ENCODE data around the gene MED8.
"Not testable (repeated sequence)": the region's sequence is repeated elsewhere in the genome, so short reads cannot be mapped to it uniquely, and the experiment has no call there.

The MED8 gene

GRCh38 chr1:43382027-43382779, 7.4 kb downstream of the MED8 start:
- DNase-seq, result no peak

DNA sequence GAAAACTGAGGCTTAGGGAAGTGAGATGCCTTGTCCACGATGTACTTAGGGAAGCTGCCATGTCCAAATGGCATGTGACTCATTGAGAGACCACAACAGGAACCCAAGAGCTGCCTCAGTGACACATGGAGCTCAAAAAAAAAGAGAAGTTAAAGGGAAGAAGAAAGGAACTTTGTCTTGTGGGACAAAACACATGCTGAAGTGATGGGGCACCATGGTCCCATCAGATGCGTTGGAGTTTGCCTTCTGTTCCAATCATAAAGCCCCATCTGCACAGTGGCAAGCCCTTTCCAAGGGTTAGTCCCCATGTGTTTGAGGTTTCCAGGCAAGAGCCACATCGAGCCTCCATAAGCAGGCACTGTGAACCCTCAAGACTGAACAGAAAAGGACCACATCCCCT, 8.0 kb downstream of the MED8 start:
- no peak for DNase-seq

DNA sequence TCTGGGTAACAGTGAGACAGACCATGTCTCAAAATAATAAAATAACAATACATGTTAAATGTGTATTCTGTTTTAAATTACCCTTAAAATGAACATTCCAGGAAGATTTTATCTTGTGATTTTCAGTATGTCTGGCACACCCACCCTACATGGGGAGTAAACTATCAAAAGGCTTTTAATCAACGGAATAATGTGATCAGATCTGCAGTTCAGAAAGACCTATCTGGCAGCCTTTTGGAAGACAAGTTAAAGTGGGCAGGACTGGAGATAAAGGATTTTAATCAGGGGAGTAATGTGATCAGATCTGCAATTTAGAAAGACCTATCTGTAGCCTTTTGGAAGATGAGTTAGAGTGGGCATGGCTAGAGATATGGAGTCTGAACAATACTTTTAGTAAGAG, 10.1 kb downstream of the MED8 start:
- no peak for DNase-seq

DNA sequence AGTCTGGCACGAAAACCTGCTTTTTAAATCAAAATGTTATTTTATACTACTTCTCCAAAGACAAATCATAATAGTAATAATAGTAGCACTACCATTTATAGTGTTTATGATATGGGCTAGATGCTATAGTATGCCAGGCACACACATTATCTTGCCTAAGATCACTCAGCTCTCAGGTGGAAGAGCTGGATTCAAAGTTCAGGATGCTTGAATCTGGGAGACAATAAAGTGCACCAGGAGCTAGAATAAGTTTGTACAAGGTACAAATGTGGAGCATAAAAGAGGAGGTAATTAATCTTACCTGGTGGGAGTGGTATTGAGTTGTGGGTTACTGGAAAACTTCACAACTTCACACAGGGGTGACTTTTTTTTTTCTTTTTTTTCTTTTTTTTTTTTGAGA, 11.8 kb downstream of the MED8 start:
- DNase-seq, result no peak

GRCh38 chr1:43376723-43377235, 12.8 kb downstream of the MED8 start:
- DNase-seq, result no peak

DNA sequence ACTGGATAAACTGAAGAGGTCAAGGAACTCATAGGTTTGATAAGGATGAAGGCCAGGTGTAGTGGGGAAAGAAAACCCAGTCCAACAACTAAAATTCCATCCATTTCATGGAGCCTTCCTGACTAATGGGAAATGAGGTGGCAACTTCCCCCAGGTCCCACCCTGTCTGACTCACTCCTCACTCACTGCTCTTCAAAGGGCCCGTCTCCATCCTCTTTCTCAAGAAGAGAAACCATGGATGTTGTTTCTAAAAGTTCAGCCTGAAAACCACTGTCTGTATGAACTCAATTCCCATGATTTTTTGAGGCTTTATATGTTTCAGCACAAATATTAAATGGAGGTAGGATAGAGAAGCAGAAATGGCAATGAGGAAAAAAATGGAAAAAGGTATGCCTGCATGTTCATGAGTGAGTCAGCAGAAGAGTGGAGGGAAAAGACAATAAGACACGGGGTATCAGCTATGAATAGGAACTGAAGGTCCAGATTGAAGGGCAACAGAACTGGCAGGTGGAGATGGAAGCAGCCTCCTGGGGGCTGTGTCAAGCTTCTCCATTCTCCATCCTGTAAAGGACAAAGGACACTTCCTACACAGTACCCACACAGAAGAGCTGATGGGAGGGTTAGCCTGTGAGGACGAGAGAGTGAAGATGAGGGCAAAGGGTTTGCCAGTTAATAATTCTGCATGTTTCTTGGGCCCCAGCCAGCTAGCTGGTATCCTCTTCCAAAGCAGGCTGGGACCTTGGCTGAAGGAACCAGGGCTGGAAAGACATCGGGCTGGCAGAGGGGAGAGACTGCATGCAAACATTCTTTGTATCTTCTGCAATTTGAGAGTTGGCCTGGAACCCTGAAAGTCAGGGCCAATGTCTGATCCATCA, 16.3 kb downstream of the MED8 start:
- no peak for DNase-seq

DNA sequence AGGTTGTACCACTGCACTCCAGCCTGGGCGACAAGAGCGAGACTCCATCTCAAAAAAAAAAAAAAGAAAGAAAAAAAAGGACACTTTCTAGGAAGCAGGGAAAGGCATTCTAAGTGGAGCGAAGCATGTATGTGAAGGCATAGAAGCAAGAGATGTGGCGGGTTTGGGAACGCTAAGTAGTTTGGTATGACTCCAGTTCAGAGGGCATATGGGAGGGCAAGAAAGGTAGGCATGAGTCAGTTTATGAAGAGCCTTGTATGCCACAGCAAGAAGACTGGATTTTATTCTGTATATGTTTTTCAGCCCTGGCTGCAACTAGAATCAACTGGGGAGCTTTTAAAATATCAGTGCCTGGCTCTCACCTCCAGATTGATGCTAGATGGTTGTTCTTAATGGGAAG, 17.4 kb downstream of the MED8 start:
- DNase-seq, result no peak

GRCh38 chr1:43370564-43370963, 19.0 kb downstream of the MED8 start:
- no peak for DNase-seq

DNA sequence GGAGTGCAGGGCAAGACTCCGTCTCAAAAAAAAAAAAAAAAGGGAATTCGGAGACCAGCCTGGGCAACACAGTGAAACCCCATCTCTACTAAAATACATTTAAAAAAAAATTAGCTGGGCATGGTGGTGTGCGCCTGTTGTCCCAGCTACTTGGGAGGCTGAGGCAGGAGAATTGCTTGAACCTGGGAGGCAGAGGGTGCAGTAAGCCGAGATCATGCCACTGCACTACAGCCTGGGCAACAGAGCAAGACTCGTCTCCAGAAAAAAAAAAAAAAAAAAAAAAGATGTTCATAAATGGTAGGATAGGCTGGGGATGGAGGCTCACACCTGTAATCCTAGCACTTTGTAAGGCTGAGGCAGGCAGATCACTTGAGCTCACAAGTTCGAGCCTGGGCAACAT, 19.8 kb downstream of the MED8 start:
- DNase-seq, result not testable (repeated sequence)

- no peak for DNase-seq
Observed at GRCh38 chr1:43368646-43369020, 21.0 kb downstream of the MED8 start.

GRCh38 chr1:43367904-43368645, 21.5 kb downstream of the MED8 start, which contains the start of gene ELOVL1:
Gene ELOVL1, minus strand, starts transcription at chr1:43368011. Its CDS starts 2,402 bp downstream, at chr1:43365609.
- DNase-seq, result peak; percentile 99

DNA sequence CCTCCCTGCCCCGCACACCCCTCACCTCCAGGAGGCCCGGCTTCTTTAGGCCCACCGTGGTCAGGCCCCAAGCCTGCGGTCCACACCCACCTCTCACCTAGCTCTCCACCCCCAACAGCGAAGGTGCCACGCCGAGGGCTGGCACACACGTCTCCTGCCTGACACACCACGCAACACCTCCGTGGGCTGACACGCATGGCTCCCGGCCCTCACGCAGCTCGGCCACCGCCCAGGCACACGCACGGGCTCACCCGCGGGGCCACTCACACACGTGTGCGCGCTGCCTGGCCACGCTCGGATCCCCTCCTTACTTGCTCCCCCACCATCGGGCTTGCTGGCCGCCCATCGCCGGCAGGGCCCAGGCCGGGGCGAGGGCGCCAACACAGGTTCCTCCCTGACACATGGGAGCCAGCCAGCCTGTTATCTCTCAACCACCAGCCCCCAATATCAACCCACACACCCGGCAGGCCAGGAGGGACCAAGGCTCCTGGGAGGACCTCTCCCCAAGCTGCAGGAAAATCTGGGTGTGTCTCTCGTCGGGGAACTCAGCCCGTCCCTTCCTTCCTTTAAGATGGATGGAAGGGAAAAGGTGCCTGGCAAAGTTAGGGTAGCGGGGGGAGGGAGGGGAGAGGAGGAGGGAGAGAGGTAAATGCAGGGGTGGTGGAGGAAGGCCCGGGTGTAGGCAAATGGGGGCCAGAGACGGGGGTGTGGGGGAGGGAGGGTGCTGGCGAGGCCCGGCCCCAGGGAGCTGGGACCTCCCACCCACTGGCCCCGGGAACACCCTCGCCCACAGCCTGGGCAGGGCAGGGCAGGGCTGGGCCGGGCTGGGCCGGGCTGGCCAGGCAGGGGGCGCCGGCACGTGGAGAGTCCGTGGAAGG, 22.3 kb downstream of the MED8 start:
- peak; percentile 85 for DNase-seq

DNA sequence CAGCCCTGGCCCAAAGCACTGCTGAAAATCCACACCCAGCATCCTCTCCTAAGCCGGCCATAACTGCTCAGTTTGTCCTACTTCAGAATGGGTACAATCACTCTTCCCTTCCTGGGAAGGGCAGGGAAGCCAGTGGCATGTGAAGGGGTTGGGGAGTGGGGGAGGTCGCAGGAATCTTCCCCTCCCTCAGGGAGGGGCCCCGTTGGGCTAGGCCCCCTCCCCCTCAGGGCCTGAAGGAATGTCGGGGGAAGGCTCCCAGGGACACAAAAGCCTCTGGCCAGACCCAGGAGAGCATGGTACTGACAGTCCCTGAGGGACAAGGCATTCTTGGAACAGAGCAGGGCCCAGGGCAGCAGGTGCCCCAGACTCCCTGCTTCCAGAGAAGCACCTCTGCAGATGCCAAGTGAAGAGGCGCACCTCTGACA, 23.0 kb downstream of the MED8 start:
- DNase-seq, result no peak

- no peak for DNase-seq
Observed at GRCh38 chr1:43366179-43366578, 23.4 kb downstream of the MED8 start.

GRCh38 chr1:43365678-43366077, 23.9 kb downstream of the MED8 start:
- DNase-seq, result no peak

- no peak for DNase-seq
Observed at GRCh38 chr1:43363935-43364525, 25.6 kb downstream of the MED8 start.

DNA sequence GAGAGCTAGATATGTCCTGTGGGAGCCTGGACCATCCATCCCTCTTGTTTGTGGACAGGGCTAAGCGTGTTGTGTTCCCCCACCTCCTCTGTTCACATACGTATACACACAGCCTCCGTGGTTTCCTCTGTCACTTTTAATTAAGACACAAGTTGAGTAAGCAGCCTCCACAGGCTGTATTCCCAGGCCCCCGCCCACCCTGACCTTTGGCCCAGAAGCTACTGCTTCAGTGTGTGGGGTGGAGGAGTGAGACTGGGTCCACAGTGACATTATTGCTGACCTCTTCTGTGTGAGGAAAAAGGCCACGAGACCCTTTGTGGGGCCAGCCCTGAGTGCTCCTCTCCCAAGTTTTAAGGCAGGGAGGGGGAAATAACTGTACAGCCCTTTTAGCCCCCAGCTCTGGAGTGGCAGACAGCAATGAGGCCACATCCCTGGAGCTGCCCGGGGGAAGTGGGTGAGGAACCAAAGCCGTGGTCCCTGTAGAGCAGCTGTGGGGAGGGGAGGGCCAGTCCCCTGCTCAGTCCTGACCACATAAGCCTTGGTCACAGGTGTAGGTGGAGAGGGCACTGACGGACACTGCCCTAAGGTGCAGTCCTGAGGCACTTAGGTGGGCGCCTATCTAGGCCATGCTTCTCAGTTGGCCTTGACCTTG, 26.2 kb downstream of the MED8 start:
- DNase-seq, result no peak

GRCh38 chr1:43360616-43361015, 29.0 kb downstream of the MED8 start:
- DNase-seq, result no peak

DNA sequence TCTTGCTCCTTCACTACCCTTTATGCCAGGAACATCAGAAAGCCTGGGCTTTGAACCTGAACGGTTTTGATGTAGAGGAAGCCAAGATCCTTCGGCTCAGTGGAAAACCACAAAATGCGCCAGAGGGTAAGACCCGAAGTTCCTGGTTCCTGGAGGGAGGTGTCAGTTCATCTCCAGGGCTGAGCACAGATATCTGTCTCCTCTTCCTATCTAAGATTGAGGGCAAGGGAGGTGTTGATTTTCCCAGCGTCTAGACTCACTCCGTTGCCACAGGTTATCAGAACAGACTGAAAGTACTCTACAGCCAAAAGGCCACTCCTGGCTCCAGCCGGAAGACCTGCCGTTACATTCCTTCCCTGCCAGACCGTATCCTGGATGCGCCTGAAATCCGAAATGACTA, 29.9 kb downstream of the MED8 start:
- no peak for DNase-seq

GRCh38 chr1:43358746-43359693, 30.6 kb downstream of the MED8 start, which contains the start of gene CDC20:
Gene CDC20, plus strand, starts transcription at chr1:43358981. Its CDS starts 235 bp downstream, at chr1:43359216.
- DNase-seq, result peak; percentile 100
